HTR-8/SVneo (cell line): Measurements from ENCODE around the gene PAEP.

Experiments
- DNase-seq: peaks from one replicate; pipeline ENCODE4 v3.0.0; 2011; ENCODE audit warnings: low spot score, mixed read lengths; ENCODE audit not compliant: insufficient read length
- FAIRE-seq: peaks from 2 replicates; lab custom pipeline; 2011; peaks lifted over from hg19 to GRCh38; lab: Jason Lieb, UNC

PAEP gene

GRCh38 chr9:135572233-135572632 is 10.7 kb downstream of the PAEP start:
- FAIRE-seq (no peak), DNase-seq (no peak)

DNA sequence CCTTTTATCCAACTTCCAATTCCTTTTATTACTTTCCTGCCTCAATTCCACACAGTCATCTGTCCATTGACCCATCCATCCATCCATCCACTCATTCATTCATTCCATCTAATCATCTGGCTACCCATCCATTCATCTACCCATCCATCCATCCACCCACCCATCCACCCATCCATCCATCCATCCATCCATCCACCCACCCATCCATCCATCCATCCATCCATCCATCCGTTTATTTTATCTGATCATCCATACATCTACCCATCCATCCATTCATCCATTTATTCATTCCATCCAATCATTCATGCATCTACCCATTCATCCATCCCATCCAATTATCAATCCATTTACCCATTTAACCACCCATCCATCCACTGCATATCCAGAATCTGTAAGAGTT is 11.6 kb downstream of the PAEP start:
- no peak for FAIRE-seq
- DNase-seq, result no peak

GRCh38 chr9:135574331-135574730 is 12.8 kb downstream of the PAEP start:
- FAIRE-seq (no peak), DNase-seq (no peak)

- no peak for DNase-seq
- FAIRE-seq, result no peak
These were observed 13.4 kb downstream of the PAEP start for GRCh38 chr9:135574943-135575342.

GRCh38 chr9:135575995-135576631 is 14.6 kb downstream of the PAEP start:
- FAIRE-seq (no peak), DNase-seq (no peak)

- DNase-seq (no peak), FAIRE-seq (no peak)
These were observed 15.7 kb downstream of the PAEP start for GRCh38 chr9:135577256-135577655.

DNA sequence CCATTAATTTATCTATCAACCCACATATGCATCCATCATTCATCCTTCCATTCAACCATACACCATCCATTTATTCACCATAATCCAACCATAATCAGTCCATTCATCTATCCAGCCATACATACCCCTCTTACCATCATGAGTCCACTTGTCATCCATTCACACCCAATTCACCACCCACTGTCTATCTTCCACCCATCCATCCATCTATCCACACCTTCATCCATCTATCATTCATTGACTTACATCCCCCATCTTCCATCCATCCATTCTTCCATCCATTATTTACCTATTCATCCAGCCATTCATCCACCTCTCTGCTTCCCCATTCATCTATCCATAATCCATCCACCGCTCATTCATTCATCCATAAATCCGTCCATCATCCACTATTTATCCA is 17.8 kb downstream of the PAEP start:
- FAIRE-seq, result no peak

GRCh38 chr9:135579889-135580660 is 18.5 kb downstream of the PAEP start:
- DNase-seq (no peak), FAIRE-seq (no peak)

More for the DNA sequence above, 17.8 kb downstream of the PAEP start:
- no peak for DNase-seq

DNA sequence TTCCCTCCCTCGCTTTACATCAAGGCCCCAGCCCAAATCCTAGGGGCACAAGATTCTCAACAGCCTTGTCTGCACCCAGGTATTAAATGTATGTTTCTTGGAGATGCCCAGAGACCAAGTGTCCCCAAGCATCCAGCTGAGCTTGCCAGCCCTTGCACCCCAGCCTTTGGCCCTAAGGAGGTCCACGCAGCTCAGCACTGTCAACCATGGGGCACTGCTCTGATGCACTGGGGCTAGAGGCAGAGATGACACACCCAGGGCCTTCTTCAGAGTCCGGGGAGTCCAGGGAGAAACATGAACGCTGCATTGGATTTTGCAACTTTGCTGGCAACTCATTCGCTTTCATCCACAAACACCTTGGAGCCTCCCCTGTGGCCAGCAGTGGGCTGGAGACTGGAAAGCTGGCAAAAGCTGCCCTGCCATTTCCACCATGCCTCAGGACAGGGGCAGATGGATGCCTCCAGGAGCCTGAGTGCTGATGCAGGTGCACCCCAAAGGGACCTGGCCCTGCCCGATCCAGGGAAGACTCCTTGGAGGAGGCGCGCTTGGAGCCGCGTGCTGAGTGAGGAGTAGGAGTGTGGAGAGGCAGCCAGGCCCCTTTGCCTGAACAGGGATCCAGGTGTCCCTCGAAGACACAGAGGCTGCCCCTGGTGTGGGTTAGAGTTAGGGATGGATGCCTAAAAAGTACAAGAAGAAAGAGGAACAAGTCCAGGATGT is 19.3 kb downstream of the PAEP start:
- FAIRE-seq (no peak), DNase-seq (no peak)

DNA sequence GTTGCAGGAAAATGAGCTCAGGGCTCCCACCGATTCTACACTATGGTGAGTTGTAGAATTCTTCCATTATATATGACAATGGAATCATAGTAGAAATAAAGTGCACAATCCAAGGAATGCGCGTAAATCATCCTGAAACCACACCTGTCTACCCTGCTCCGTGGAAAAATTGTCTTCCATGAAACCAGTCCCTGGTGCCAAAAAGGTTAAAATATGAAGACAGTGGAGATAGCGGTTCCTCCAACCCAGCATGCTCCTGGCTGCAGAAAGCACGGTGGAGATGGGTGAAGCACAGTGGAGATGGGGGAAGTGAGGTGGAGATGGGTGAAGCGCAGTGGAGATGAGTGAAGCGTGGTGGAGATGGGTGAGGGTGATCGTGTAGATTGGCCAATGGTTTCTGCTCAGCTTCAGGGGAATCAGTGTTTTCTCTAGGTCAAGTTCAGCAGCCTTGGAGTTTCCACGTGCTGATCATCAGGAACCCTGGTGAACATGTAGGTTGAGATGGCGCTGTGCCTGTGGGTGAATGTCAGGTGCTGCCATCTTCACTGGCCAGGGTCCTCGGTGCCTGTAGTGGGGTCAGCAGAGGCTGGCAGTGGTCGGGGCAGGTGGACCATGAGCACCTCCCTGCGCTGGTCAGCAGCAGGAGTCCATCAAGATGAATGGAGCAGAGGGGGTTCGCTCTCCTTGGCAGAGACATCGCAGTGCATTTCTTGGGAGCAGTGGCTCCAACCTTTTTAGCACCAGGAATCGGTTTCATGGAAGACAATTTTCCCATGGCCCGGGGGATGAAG is 20.3 kb downstream of the PAEP start:
- no peak for FAIRE-seq
- no peak for DNase-seq

- no peak for FAIRE-seq
- DNase-seq, result no peak
These were observed 21.0 kb downstream of the PAEP start for GRCh38 chr9:135582541-135582940.

DNA sequence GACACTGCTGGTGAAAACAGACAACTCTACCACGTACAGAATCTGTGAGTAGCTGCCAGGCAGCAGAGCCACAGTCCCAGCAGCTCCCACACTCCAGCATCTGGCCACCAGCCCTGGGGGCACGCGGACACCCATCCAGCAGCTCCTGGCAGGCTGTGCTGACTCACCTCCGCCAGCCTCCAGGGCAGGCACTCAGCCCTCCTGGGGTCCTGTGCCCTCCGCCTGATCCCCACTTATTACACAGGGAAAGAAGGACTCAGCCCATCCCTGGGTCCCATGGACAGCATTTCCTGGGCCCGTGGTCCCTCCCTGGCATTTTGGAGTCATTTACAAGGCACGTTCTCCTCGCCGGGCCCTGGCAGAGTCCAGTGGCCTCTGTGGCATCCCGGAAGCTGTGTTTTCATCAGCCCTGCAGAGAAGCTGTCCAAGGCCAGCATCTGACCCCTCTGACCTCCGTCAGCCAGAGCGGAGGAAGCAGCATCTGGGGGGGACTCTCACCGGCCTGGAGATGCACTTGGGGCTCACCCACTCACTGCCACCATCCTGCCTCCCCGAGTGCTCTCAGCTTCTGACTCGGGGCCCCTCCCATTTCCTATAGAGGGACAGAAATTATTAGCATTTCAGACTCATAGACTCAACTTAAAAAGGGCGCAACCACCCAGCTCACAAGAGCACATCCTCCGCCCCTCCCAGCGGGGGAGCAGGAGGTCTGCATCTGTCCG is 21.6 kb downstream of the PAEP start:
- FAIRE-seq (no peak), DNase-seq (no peak)

- FAIRE-seq, result no peak
- no peak for DNase-seq
These were observed 22.1 kb downstream of the PAEP start for GRCh38 chr9:135583688-135584011.

DNA sequence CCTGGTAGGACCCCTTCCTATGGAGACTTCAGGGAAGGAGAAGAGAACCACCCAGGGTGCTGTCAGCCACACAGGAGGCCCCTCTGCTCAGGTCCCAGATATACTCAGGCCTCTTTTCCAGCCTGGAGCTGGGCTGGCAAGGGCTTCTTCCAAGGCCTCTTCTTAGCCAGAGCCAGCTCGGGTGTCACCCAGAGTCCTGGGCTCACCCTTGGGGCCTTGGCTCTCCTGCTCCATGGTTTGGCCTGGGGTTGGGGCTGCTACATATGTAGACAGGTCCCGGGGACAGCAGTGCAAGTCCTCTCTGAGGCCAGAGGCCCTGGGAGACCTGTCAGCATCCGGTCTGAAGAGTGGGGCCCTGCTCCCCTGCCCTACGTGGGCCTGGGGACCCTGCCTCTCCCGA is 22.8 kb downstream of the PAEP start:
- FAIRE-seq (no peak), DNase-seq (no peak)

DNA sequence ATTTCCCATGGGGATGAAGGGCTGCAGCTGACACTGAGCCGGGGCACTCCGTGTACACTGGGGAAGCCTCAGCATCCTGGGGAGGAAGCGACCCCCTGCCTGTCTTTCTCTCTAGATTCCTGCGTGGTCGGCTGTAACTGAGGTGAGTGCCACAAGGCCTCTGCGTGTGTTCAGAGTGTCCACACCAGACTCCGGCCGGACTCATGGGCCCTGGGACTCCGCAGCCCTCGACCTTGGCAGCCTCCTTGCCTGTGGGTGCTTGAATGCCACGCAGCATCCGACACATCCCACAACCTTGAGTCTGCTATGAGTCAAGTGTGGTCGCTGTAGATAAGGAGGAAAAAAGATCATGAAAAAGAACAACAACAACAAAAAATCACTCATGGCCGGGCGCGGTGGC is 23.4 kb downstream of the PAEP start:
- FAIRE-seq, result no peak
- DNase-seq, result no peak

- FAIRE-seq, result no peak
- DNase-seq, result no peak
These were observed 25.1 kb downstream of the PAEP start for GRCh38 chr9:135586601-135587109.

GRCh38 chr9:135587658-135588057 is 26.1 kb downstream of the PAEP start:
- DNase-seq (peak; percentile 19), FAIRE-seq (no peak)

DNA sequence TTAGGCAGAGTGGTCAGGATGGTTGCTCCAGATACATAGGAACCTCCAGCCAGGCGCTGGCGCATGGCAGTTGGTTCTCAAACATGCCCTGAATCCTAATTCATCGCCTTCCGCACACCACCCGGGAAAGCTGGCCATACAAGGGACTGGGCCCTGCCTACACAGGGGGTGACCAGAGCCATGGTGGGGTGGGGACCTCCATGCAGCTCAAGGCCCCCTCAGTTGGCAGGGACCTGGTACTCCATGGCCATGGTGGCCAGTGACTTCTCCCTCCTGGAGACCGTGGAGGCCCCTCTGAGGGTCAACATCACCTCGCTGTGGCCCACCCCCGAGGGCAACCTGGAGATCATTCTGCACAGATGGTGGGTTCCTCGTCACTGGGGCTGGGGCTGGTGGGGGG is 26.8 kb downstream of the PAEP start:
- DNase-seq (no peak), FAIRE-seq (no peak)

- no peak for FAIRE-seq
- DNase-seq, result no peak
These were observed 27.5 kb downstream of the PAEP start for GRCh38 chr9:135588886-135589595.
